NCI-H345 treated with DMSO at 0.1 percent for 48 hours (cell line): ENCODE data around the gene BCAS4.

Source experiments
- DNase-seq: peaks from one replicate; lab custom pipeline; 2025; ENCODE audit not compliant: unreplicated experiment; lab: John Stamatoyannopoulos, UW

BCAS4 gene

GRCh38 chr20:50852085-50852484 is 57.2 kb downstream of the BCAS4 start:
- DNase-seq, result no peak

GRCh38 chr20:50854506-50855249 is 59.8 kb downstream of the BCAS4 start:
- DNase-seq, result no peak

GRCh38 chr20:50855498-50856474 is 60.9 kb downstream of the BCAS4 start:
- no peak for DNase-seq

GRCh38 chr20:50856475-50857041 is 61.7 kb downstream of the BCAS4 start:
- DNase-seq, result no peak

- DNase-seq, result no peak
Observed at GRCh38 chr20:50857348-50857747, 62.5 kb downstream of the BCAS4 start.

GRCh38 chr20:50858525-50858924 is 63.7 kb downstream of the BCAS4 start:
- DNase-seq, result no peak

GRCh38 chr20:50859161-50859560 is 64.3 kb downstream of the BCAS4 start:
- no peak for DNase-seq

GRCh38 chr20:50861012-50861411 is 66.2 kb downstream of the BCAS4 start:
- DNase-seq, result no peak

- DNase-seq, result no peak
Observed at GRCh38 chr20:50862546-50862945, 67.7 kb downstream of the BCAS4 start.

GRCh38 chr20:50865114-50865513 is 70.3 kb downstream of the BCAS4 start:
- no peak for DNase-seq

GRCh38 chr20:50865591-50865990 is 70.7 kb downstream of the BCAS4 start:
- DNase-seq, result no peak

- no peak for DNase-seq
Observed at GRCh38 chr20:50866036-50866685, 71.3 kb downstream of the BCAS4 start.

GRCh38 chr20:50866831-50867230 is 72.0 kb downstream of the BCAS4 start:
- DNase-seq, result no peak

- no peak for DNase-seq
Observed at GRCh38 chr20:50867805-50868204, 72.9 kb downstream of the BCAS4 start.

GRCh38 chr20:50868509-50869495 is 73.9 kb downstream of the BCAS4 start:
- DNase-seq, result no peak

- no peak for DNase-seq
Observed at GRCh38 chr20:50870561-50871161, 75.8 kb downstream of the BCAS4 start.

- DNase-seq, result no peak
Observed at GRCh38 chr20:50872560-50873425, 77.9 kb downstream of the BCAS4 start.

GRCh38 chr20:50873585-50873984 is 78.7 kb downstream of the BCAS4 start:
- no peak for DNase-seq
